Uterus (tissue), 2 donors: ENCODE results near the gene S100A16.

Experiments
- CTCF ChIP-seq, 4 experiments: fragments of 200-600 bp in 2 of 4; fragments of 450-650 bp in 2 of 4; sonication (generic) in 2 of 4; IDR thresholded peaks; one replicate each; pipeline ENCODE4 v1.5.1; 2016 to 2019; ENCODE audit warnings: antibody characterized with exemption in 4 of 4, mild to moderate bottlenecking in 2 of 4, moderate library complexity in 1 of 4
- POLR2A ChIP-seq, 2 donors: fragments of 450-650 bp; IDR thresholded peaks; one replicate each; pipeline ENCODE4 v1.6.1; 2016; ENCODE audit warnings: antibody characterized with exemption in 2 of 2, mild to moderate bottlenecking in 1 of 2, moderate library complexity in 1 of 2

- TF ChIP-seq CTCF (IDR thresholded peaks at IDR 0.05) (no peak), POLR2A (IDR thresholded peaks at IDR 0.05) (no peak)
Observed at GRCh38 chr1:153557877-153558276, 55.1 kb downstream of the S100A16 start.
